ENCODE results near the gene HACD4.

GRCh38 chr9:21015995-21016394, 15.4 kb downstream of the HACD4 start:
- no peak for TF ChIP-seq CTCF (conservative IDR thresholded peaks at IDR 0.05)
- no peak for TF ChIP-seq EZH2 (IDR thresholded peaks at IDR 0.05; ENCODE audit: low read depth)

Data from PC-9 (cell line).